Measurements from ENCODE around the gene ERAS. TPM values are rescaled to one million over a fixed set of nuclear protein-coding genes. Genes with fewer than 3 reads are reported as not detected.

Gene ERAS
- total and polyA plus RNA-seq, 4 donors, result not detected

- no peak for DNase-seq (ENCODE audit: low spot score)
- WGBS, result 39% methylated on average over 17 of the region's 17 CpGs
- Histone ChIP-seq H3K27ac (ENCODE audit: low read depth in 1 of 2, low read length in 2 of 2) (peak overlapping the region; percentile 86 to 89), H3K9ac (ENCODE audit: low read depth in 1 of 2, low read length in 2 of 2) (peak overlapping the region in 1 of 2 donors; percentile 21), H3K4me3 (ENCODE audit: low read depth in 1 of 3, low read length in 3 of 3) (peak overlapping the region; percentile 45 to 67 (median 56)), H3K4me1 (ENCODE audit: control insufficient read depth in 4 of 4, insufficient read depth in 4 of 4, low read length in 3 of 4) (peaks cover 2 to 14% (median 5%) of the 10 kb centered on the region in 4 donors), H3K27me3 (ENCODE audit: control insufficient read depth in 4 of 4, insufficient read depth in 4 of 4, low read length in 3 of 4) (no peaks in the 10 kb centered on the region), H3K36me3 (ENCODE audit: control insufficient read depth in 4 of 4, insufficient read depth in 3 of 4, low read depth in 1 of 4, low read length in 3 of 4) (peaks cover 0 to 6% (median 3%) of the 10 kb centered on the region in 4 donors), H3K9me3 (ENCODE audit: control insufficient read depth in 4 of 4, low read length in 3 of 4) (no peaks in the 10 kb centered on the region)
- TF ChIP-seq ZBTB33 (IDR thresholded peaks at IDR 0.05) (no peak), TAF1 (conservative IDR thresholded peaks at IDR 0.05) (no peak), HNF4A (conservative IDR thresholded peaks at IDR 0.05) (no peak), EGR1 (IDR thresholded peaks at IDR 0.05; ENCODE audit: low read depth in 2 of 2) (no peak), ATF3 (IDR thresholded peaks at IDR 0.05) (no peak), SP1 (IDR thresholded peaks at IDR 0.05) (no peak), FOXA2 (IDR thresholded peaks at IDR 0.05) (no peak), JUND (IDR thresholded peaks at IDR 0.05) (no peak), RXRA (IDR thresholded peaks at IDR 0.05) (no peak), REST (IDR thresholded peaks at IDR 0.05) (no peak), NR2F2 (IDR thresholded peaks at IDR 0.05) (no peak), CTCF (IDR thresholded peaks at IDR 0.05; ENCODE audit: low read depth, low read length, missing input control) (no peak), FOXA1 (IDR thresholded peaks at IDR 0.05) (no peak), YY1 (IDR thresholded peaks at IDR 0.05) (no peak)
Measured at GRCh38 chrX:48800574-48801279, 25.6 kb upstream of the ERAS start.

Data from liver (tissue), 9 donors.